Smooth muscle cell (in vitro differentiated cells): ENCODE data around the gene ZMYND11. TPM values are rescaled to one million over a fixed set of nuclear protein-coding genes. Genes with fewer than 3 reads are reported as not detected.

Experiments used
- DNase-seq: peaks from one replicate; lab custom pipeline; 2025; ENCODE audit not compliant: unreplicated experiment; lab: John Stamatoyannopoulos, UW
- H2AFZ ChIP-seq: fragments of 200-600 bp; sonication (generic); 2 replicates; pipeline ENCODE4 v1.6.0; 2016; ENCODE audit warnings: antibody characterized with exemption, low read depth, mild to moderate bottlenecking
- H3F3A ChIP-seq: fragments of 200-600 bp; sonication (generic); 2 replicates; pipeline ENCODE4 v1.6.0; 2017; ENCODE audit warnings: antibody characterized with exemption, low read depth
- H3K27ac ChIP-seq: fragments of 200-600 bp; sonication (generic); 2 replicates; pipeline ENCODE4 v1.5.1; 2016; ENCODE audit warnings: low read depth, mild to moderate bottlenecking
- H3K27me3 ChIP-seq: fragments of 200-600 bp; sonication (generic); 2 replicates; pipeline ENCODE4 v1.6.1; 2016; ENCODE audit warnings: low read depth, mild to moderate bottlenecking
- H3K36me3 ChIP-seq: fragments of 200-600 bp; sonication (generic); 2 replicates; pipeline ENCODE4 v1.5.1; 2016; ENCODE audit warnings: low read depth
- H3K4me1 ChIP-seq: fragments of 200-600 bp; sonication (generic); 2 replicates; pipeline ENCODE4 v1.5.1; 2016; ENCODE audit warnings: low read depth
- H3K4me2 ChIP-seq: fragments of 200-600 bp; sonication (generic); 2 replicates; pipeline ENCODE4 v1.6.0; 2016; ENCODE audit warnings: mild to moderate bottlenecking
- H3K4me3 ChIP-seq: fragments of 200-600 bp; sonication (generic); 2 replicates; pipeline ENCODE4 v1.5.1; 2016; ENCODE audit warnings: mild to moderate bottlenecking
- H3K79me2 ChIP-seq: fragments of 200-600 bp; sonication (generic); 2 replicates; pipeline ENCODE4 v1.6.0; 2016; ENCODE audit warnings: low read depth, mild to moderate bottlenecking
- H3K9ac ChIP-seq: fragments of 200-600 bp; sonication (generic); 2 replicates; pipeline ENCODE4 v1.6.0; 2016; ENCODE audit warnings: low read depth
- H3K9me3 ChIP-seq: fragments of 200-600 bp; sonication (generic); replicated peaks from 2 replicates; pipeline ENCODE4 v1.5.1; 2016; ENCODE audit warnings: low read depth
- H4K20me1 ChIP-seq: fragments of 200-600 bp; sonication (generic); 2 replicates; pipeline ENCODE4 v1.6.0; 2016; ENCODE audit warnings: low read depth
- CTCF ChIP-seq: fragments of 200-600 bp; sonication (generic); IDR thresholded peaks from 2 replicates; pipeline ENCODE4 v1.5.1; 2017; ENCODE audit warnings: borderline replicate concordance, mild to moderate bottlenecking, antibody characterized with exemption; ENCODE audit not compliant: insufficient read depth, poor library complexity, severe bottlenecking
- WGBS: methylation state at CpG from one replicate; pipeline ENCODE4 v1.1.7; 2016; ENCODE audit warnings: low lambda C conversion rate; 5-methylcytosine and 5-hydroxymethylcytosine counted together
- polyA plus RNA-seq: library from polyadenylated mRNA; unstranded; fragments of >200 nt; fragmentation: Nextera tagmentation; extraction: Ambion mirVana; gene quantifications from 2 replicates; pipeline ENCODE4 v1.2.1, GENCODE V29; 2016
- total RNA-seq: library from RNA; depleted of rRNA; stranded (reverse); fragments of >200 nt; gene quantifications from 2 replicates; pipeline ENCODE4 v1.2.3, GENCODE V29; 2014

ZMYND11 gene
- total and polyA plus RNA-seq, 2 experiments from 2014 or later, result 33.7 to 66.3 TPM

DNA sequence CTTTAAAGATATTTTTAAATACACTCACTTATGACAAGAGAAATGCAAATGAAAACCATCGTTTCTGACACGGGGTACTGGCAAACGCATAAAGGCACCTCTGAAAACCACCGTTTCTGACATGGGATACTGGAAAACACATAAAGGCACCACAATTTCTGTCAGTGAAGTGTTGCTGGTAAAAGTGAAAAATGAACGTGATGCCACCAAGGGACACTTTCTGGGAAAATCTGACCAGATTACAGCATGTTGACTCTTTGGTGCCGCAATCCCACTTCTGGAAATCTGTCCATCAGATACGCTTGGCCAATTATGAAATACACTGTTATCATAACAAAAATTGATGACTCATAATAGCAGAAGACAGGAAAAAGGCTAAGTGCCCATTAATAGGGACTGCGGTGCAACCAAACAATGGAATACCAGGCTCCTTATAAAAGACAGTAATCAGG lies 131.7 kb downstream of the ZMYND11 start:
- Histone ChIP-seq H3K27me3 (no peaks in the 10 kb centered on the region), H3K9me3 (no peaks in the 10 kb centered on the region), H2AFZ (no peak overlapping the region), H3K4me2 (no peak overlapping the region), H3K79me2 (no peaks in the 10 kb centered on the region), H3K27ac (no peak overlapping the region), H3K36me3 (no peaks in the 10 kb centered on the region), H3K9ac (no peak overlapping the region), H3K4me1 (no peaks in the 10 kb centered on the region), H3K4me3 (no peak overlapping the region), H4K20me1 (no peaks in the 10 kb centered on the region), H3F3A (no peaks in the 10 kb centered on the region)
- WGBS, result 87% methylated on average over 8 of the region's 8 CpGs
- no peak for TF ChIP-seq CTCF
- no peak for DNase-seq

DNA sequence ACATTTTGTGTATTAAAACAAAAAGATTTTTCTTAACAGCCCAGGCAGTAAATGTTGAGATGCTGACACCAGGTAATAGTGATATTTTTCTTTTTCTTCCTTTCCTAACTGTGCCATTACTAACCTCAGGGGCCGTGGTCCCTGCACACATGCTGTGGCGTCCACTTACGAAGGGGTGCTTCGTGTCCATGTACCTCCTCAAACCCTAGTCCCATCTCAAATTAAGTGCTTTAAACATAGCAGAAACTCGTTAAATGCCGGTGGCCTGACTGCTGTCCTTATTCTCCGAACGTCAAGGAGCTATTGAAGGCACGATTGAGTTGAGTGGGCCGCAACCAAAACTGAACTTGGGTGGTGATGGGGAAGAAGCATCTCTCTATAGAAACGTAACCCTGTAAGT lies 132.4 kb downstream of the ZMYND11 start:
- H3K9me3 ChIP-seq, result no peaks in the 10 kb centered on the region
- no peak overlapping the region for H3K4me3 ChIP-seq
- H3K79me2 ChIP-seq, result no peaks in the 10 kb centered on the region
- H3F3A ChIP-seq, result no peaks in the 10 kb centered on the region
- no peak overlapping the region for H3K4me2 ChIP-seq
- no peak overlapping the region for H2AFZ ChIP-seq
- no peak overlapping the region for H3K9ac ChIP-seq
- no peaks in the 10 kb centered on the region for H3K36me3 ChIP-seq
- DNase-seq, result no peak
- no peaks in the 10 kb centered on the region for H3K27me3 ChIP-seq
- TF ChIP-seq CTCF, result no peak
- H3K4me1 ChIP-seq, result no peaks in the 10 kb centered on the region
- 90% methylated on average over 11 of the region's 11 CpGs for WGBS
- H4K20me1 ChIP-seq, result no peaks in the 10 kb centered on the region
- no peak overlapping the region for H3K27ac ChIP-seq

DNA sequence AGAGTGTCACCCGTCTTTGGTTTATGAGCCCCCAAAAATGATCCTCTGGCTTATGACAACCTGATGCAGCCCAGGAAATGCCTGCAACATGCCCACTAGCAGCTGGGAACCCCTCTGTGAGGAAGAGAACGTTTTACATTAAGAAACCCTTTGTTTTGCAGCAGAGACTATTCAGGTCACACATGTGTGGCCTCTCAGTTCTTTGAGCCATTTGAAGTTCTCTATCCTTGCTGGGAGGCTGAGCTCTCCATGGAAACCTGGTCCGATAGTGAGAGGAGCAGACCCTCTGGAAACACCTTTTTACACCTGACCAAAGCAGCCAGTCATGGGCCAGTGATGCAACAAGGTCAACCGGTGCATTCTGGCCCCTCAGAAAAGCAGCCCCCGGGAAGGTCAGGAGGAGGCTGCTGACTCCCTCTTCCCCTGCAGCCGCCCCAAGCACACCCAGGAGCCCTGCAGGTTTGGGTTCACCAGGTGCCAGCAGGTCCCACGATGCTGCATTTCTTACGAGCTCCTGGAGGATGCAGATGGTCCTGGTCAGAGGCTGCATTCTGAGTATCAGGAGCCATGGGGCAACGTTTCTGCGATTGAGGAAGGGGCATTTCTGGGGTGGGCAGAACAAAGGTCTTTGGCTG lies 134.3 kb downstream of the ZMYND11 start:
- Histone ChIP-seq H2AFZ (no peak overlapping the region), H3K4me2 (no peak overlapping the region), H3K4me3 (no peak overlapping the region), H3F3A (no peaks in the 10 kb centered on the region), H3K27ac (no peak overlapping the region), H3K27me3 (no peaks in the 10 kb centered on the region), H3K79me2 (no peaks in the 10 kb centered on the region), H3K36me3 (no peaks in the 10 kb centered on the region), H3K4me1 (no peaks in the 10 kb centered on the region), H3K9me3 (no peaks in the 10 kb centered on the region), H4K20me1 (no peaks in the 10 kb centered on the region), H3K9ac (no peak overlapping the region)
- TF ChIP-seq CTCF, result no peak
- 80% methylated on average over 10 of the region's 10 CpGs for WGBS
- DNase-seq, result no peak

DNA sequence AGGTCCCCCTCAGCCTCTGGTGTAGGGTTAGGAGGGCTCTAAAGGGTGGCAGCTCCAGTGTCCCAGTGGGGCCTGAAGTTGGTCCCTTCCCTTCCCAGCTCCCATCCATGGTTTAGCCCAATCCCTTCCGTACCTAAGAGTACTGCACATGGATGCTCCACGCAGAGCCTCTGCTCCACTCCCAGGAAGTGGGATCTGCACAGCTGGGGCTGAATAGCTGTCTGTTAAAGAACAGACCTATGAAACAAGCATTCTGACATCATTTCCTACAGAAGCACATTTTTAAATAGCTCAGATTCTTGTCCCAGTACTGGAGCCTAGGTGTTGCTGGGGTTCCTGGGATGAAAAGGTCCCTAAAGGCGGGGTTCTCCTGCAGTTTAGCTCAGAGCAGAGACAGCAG lies 135.9 kb downstream of the ZMYND11 start:
- no peak for DNase-seq
- Histone ChIP-seq H3K27ac (no peak overlapping the region), H3K27me3 (no peaks in the 10 kb centered on the region), H3K9ac (no peak overlapping the region), H3F3A (no peaks in the 10 kb centered on the region), H3K9me3 (no peaks in the 10 kb centered on the region), H2AFZ (no peak overlapping the region), H3K4me1 (no peaks in the 10 kb centered on the region), H3K36me3 (no peaks in the 10 kb centered on the region), H4K20me1 (no peaks in the 10 kb centered on the region), H3K4me2 (no peak overlapping the region), H3K79me2 (no peaks in the 10 kb centered on the region), H3K4me3 (no peak overlapping the region)
- WGBS, result 85% methylated on average over 3 of the region's 3 CpGs
- no peak for TF ChIP-seq CTCF
